ENCODE results near the gene DOC2B. TPM values are rescaled to one million over a fixed set of nuclear protein-coding genes. Genes with fewer than 3 reads are reported as not detected.
"Not testable (repeated sequence)": the region's sequence is repeated elsewhere in the genome, so short reads cannot be mapped to it uniquely, and the experiment has no call there.

The DOC2B gene
- total and polyA plus RNA-seq, 2 of the 13 experiments (the other 11 are each of a cell fraction or from before 2014, with no cell fraction given) = 0.09 to 0.22 TPM

DNA sequence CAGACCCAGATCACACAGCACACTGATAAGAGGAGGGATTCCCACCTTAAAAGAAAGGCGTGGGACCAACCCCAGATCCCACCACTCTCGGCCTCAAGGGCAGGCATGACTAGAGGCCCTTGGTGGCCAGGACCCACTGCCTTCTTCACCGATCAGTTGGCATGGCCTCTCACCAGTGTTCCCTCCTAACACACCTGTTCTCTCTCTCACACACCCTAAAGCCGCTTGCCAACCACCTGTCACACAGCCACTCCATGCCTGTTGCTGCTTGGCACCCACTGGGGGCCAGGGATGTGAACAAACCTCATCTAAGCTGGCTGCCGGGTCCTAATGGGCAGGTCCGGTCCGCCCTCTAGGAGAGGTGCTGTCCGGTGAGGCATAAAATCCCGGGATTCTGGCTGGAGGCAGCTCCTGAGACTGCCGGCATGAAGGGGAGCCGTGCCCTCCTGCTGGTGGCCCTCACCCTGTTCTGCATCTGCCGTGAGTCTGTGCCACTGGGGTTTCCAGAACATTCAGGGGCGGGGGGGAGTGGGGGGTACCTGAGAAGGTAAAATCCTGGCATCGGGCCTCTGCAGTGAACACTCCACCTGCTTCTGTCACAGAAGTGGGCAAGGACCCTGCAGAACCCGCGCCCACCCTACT, 44.2 kb downstream of the DOC2B start, which contains the start of gene SCGB1C2:
TSS of gene SCGB1C2 (plus strand) at position 404 of the 642 bp plus-strand sequence. CDS start at position 426, 22 bp downstream.
- in situ Hi-C loops (cut with HindIII; ENCODE audit: extremely low pct_ligation_motif_present, low pct_unique_long_range_greater_than_20kb); FAIRE-seq; H2AFZ ChIP-seq (ENCODE audit: low read length); H3K4me2 ChIP-seq (ENCODE audit: low read depth, low read length); intact Hi-C loops (cut with micrococcal nuclease; ENCODE audit: unreplicated experiment); H3K9me3 ChIP-seq (ENCODE audit: low read length); H3K27ac ChIP-seq (ENCODE audit: extremely low read length, insufficient read depth, low read length); BruUV-seq (replicated peaks); H3K4me1 ChIP-seq (ENCODE audit: insufficient read depth, low read length); DNase-seq (ENCODE audit: low spot score); ATAC-seq; CTCF ChIA-PET (ENCODE audit: low intra/inter-chr PET ratio, low total read pairs); H3K9ac ChIP-seq (ENCODE audit: insufficient read depth, low read depth, low read length); H3K4me3 ChIP-seq (replicated peaks in 1 of 3; ENCODE audit: insufficient read depth in 1 of 3, low read depth in 2 of 3, low read length in 3 of 3); POLR2A ChIA-PET; H3K79me2 ChIP-seq (ENCODE audit: insufficient read depth, low read length); H3K27me3 ChIP-seq (ENCODE audit: control insufficient read depth in 1 of 2, insufficient read depth in 2 of 2, low read length in 2 of 2); H3K36me3 ChIP-seq (replicated peaks in 1 of 2; ENCODE audit: control insufficient read depth in 1 of 2, insufficient read depth in 2 of 2, low read length in 2 of 2); H4K20me1 ChIP-seq (ENCODE audit: insufficient read depth, low read length): not testable (repeated sequence)
- WGBS (ENCODE audit: low lambda C conversion rate) = 61% methylated on average over 2 of the region's 16 CpGs

DNA sequence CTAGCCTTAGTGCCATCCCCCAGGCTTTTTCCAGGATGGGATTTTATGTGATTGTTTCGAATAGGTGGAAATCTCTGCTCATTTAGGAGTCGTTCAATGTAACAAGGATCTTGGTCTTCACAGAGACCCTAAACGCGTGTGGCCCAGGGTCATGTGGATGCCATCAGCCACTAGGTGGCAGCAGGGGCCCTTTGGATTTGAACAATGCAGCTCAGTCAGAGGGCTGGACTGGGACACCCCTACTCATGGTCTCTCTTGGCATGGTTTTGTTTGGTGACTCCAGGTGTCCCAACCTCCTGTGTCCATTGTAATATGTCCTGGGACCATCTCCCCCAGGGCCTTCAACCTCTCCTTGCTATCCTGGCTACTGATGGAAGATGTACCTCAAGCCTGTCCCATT, 44.9 kb downstream of the DOC2B start:
- H3K9me3 ChIP-seq (ENCODE audit: low read length); H3K27ac ChIP-seq (ENCODE audit: extremely low read length, insufficient read depth, low read length); CTCF ChIA-PET (ENCODE audit: low intra/inter-chr PET ratio, low total read pairs); DNase-seq (ENCODE audit: low spot score); intact Hi-C loops (cut with micrococcal nuclease; ENCODE audit: unreplicated experiment); POLR2A ChIA-PET; H3K9ac ChIP-seq (ENCODE audit: insufficient read depth, low read depth, low read length); H3K4me1 ChIP-seq (ENCODE audit: insufficient read depth, low read length); H3K36me3 ChIP-seq (replicated peaks in 1 of 2; ENCODE audit: control insufficient read depth in 1 of 2, insufficient read depth in 2 of 2, low read length in 2 of 2); H3K4me2 ChIP-seq (ENCODE audit: low read depth, low read length); H4K20me1 ChIP-seq (ENCODE audit: insufficient read depth, low read length); H3K79me2 ChIP-seq (ENCODE audit: insufficient read depth, low read length); H3K4me3 ChIP-seq (replicated peaks in 1 of 3; ENCODE audit: insufficient read depth in 1 of 3, low read depth in 2 of 3, low read length in 3 of 3); BruUV-seq (replicated peaks); in situ Hi-C loops (cut with HindIII; ENCODE audit: extremely low pct_ligation_motif_present, low pct_unique_long_range_greater_than_20kb); H3K27me3 ChIP-seq (ENCODE audit: control insufficient read depth in 1 of 2, insufficient read depth in 2 of 2, low read length in 2 of 2); H2AFZ ChIP-seq (ENCODE audit: low read length); FAIRE-seq: not testable (repeated sequence)
- 4% methylated on average over 3 of the region's 4 CpGs for WGBS (ENCODE audit: low lambda C conversion rate)
- ATAC-seq = peak; percentile 92
- TF ChIP-seq, protein P1, sequence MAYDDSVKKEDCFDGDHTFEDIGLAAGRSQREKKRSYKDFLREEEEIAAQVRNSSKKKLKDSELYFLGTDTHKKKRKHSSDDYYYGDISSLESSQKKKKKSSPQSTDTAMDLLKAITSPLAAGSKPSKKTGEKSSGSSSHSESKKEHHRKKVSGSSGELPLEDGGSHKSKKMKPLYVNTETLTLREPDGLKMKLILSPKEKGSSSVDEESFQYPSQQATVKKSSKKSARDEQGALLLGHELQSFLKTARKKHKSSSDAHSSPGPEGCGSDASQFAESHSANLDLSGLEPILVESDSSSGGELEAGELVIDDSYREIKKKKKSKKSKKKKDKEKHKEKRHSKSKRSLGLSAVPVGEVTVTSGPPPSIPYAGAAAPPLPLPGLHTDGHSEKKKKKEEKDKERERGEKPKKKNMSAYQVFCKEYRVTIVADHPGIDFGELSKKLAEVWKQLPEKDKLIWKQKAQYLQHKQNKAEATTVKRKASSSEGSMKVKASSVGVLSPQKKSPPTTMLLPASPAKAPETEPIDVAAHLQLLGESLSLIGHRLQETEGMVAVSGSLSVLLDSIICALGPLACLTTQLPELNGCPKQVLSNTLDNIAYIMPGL (CRISPR knock-in tag; IDR thresholded peaks at IDR 0.05; ENCODE audit: borderline replicate concordance in 1 of 2, low read depth in 1 of 2) = 0 out of 4 replicates have a peak, but pooled peaks of 1 of the 2 experiments have one; percentile 34
- peak; percentile 70 for TF ChIP-seq STAG1 (CRISPR knock-in tag; IDR thresholded peaks at IDR 0.05)

DNA sequence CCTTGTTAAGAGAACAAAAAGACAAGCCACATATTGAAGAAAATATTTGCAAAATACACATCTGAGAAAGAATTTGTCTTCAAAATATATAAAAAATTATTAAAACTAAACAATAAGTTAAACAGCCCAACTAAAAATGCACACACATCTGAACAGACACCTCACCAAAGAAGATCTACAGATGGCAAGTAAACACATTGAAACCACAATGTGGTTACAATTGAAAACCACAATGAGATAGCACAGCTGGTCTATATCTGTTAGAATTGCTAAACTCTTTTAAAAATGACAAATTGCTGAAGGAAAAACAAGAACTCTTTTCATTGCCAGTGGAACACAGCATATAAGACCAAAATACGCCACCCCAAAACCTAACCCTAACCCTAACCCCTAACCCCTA, 45.6 kb downstream of the DOC2B start:
- H3K79me2 ChIP-seq (ENCODE audit: insufficient read depth, low read length); DNase-seq (ENCODE audit: low spot score); in situ Hi-C loops (cut with HindIII; ENCODE audit: extremely low pct_ligation_motif_present, low pct_unique_long_range_greater_than_20kb); FAIRE-seq; H3K9ac ChIP-seq (ENCODE audit: insufficient read depth, low read depth, low read length); CTCF ChIA-PET (ENCODE audit: low intra/inter-chr PET ratio, low total read pairs); H3K27me3 ChIP-seq (ENCODE audit: control insufficient read depth in 1 of 2, insufficient read depth in 2 of 2, low read length in 2 of 2); ATAC-seq; H3K27ac ChIP-seq (ENCODE audit: extremely low read length, insufficient read depth, low read length); intact Hi-C loops (cut with micrococcal nuclease; ENCODE audit: unreplicated experiment); H3K36me3 ChIP-seq (replicated peaks in 1 of 2; ENCODE audit: control insufficient read depth in 1 of 2, insufficient read depth in 2 of 2, low read length in 2 of 2); BruUV-seq (replicated peaks); H3K4me2 ChIP-seq (ENCODE audit: low read depth, low read length); H3K4me3 ChIP-seq (replicated peaks in 1 of 3; ENCODE audit: insufficient read depth in 1 of 3, low read depth in 2 of 3, low read length in 3 of 3); H4K20me1 ChIP-seq (ENCODE audit: insufficient read depth, low read length); POLR2A ChIA-PET; H2AFZ ChIP-seq (ENCODE audit: low read length); H3K9me3 ChIP-seq (ENCODE audit: low read length); H3K4me1 ChIP-seq (ENCODE audit: insufficient read depth, low read length): not testable (repeated sequence)
- no CpG with 5 or more reads among the region's 1 CpG for WGBS (ENCODE audit: low lambda C conversion rate)

DNA sequence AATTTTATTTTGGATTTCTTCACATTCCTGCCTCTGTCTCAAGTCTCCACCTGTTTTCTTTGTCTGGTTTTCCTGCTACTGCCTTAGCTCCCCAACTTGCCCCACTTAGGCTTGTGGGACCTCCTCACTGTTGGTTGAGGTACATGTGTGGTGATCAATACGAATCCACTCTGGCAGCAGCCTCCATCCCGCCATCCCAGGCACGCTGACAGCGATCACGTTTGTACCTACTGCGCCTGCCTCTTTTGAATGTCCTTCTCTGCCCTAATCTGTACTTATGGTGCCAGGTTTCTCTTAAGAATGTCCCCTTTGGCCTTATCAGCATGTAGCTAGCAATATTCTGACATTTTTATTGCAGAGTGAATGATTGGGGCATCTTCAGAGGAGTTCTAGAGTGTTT, 46.4 kb downstream of the DOC2B start:
- WGBS (ENCODE audit: low lambda C conversion rate) = 75% methylated on average over 6 of the region's 6 CpGs
- ATAC-seq, FAIRE-seq: not testable (repeated sequence)

More for the DNA sequence above, 46.4 kb downstream of the DOC2B start:
- H4K20me1 ChIP-seq (ENCODE audit: insufficient read depth, low read length); H3K4me2 ChIP-seq (ENCODE audit: low read depth, low read length); BruUV-seq (replicated peaks); H3K4me1 ChIP-seq (ENCODE audit: insufficient read depth, low read length); H3K9ac ChIP-seq (ENCODE audit: insufficient read depth, low read depth, low read length); H3K9me3 ChIP-seq (ENCODE audit: low read length); in situ Hi-C loops (cut with HindIII; ENCODE audit: extremely low pct_ligation_motif_present, low pct_unique_long_range_greater_than_20kb); CTCF ChIA-PET (ENCODE audit: low intra/inter-chr PET ratio, low total read pairs); DNase-seq (ENCODE audit: low spot score); H2AFZ ChIP-seq (ENCODE audit: low read length); H3K36me3 ChIP-seq (replicated peaks in 1 of 2; ENCODE audit: control insufficient read depth in 1 of 2, insufficient read depth in 2 of 2, low read length in 2 of 2); POLR2A ChIA-PET; H3K4me3 ChIP-seq (replicated peaks in 1 of 3; ENCODE audit: insufficient read depth in 1 of 3, low read depth in 2 of 3, low read length in 3 of 3); H3K27ac ChIP-seq (ENCODE audit: extremely low read length, insufficient read depth, low read length); intact Hi-C loops (cut with micrococcal nuclease; ENCODE audit: unreplicated experiment); H3K27me3 ChIP-seq (ENCODE audit: control insufficient read depth in 1 of 2, insufficient read depth in 2 of 2, low read length in 2 of 2); H3K79me2 ChIP-seq (ENCODE audit: insufficient read depth, low read length): not testable (repeated sequence)

Measured in HepG2 (cell line).